ENCODE measurements around the gene MPRIP.
A peak's percentile ranks its signal among the peaks of the same experiment; 100 is the strongest.

The MPRIP gene

DNA sequence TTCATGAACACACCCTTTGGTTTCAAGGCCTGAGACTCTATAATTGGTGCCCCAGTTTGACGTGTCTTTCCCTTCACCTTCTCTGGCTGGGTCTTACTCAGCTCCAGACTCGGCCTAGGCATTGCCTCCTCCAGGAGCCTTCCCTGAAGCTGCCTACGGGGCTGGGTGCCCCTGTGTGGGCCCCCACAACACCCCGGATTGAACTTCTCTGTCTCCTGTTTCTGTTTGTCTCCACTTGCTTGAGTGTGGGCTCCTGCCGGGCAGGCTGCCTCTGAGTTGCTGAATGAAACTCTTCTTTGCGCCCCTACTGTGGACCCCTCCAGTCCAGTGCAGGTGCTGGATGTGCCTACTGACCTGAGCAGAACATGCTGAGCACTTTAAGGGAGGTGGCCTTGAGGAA is 2.3 kb upstream of the MPRIP start:
- Histone ChIP-seq H3K14ac (ENCODE audit: low read length) (no peak overlapping the region), H3K27ac (ENCODE audit: low read depth, low read length) (no peak overlapping the region), H3K4me3 (ENCODE audit: low read depth, low read length) (no peak overlapping the region), H3K9me3 (ENCODE audit: insufficient read depth, low read depth, low read length) (no peaks in the 10 kb centered on the region), H3K27me3 (ENCODE audit: insufficient read depth, low read length) (no peaks in the 10 kb centered on the region), H3K18ac (ENCODE audit: low read length) (peak overlapping the region; percentile 25), H4K12ac (ENCODE audit: low read depth, low read length) (no peak overlapping the region), H3K23ac (ENCODE audit: low read length) (no peak overlapping the region), H2BK120ac (ENCODE audit: insufficient read depth, low read length, poor library complexity) (peak overlapping the region; percentile 19), H3K9ac (ENCODE audit: low read length) (no peak overlapping the region), H2BK12ac (ENCODE audit: low read length) (peak overlapping the region; percentile 41), H4K8ac (ENCODE audit: low read depth, low read length) (no peak overlapping the region), H3K4me1 (ENCODE audit: control insufficient read depth in 1 of 2, insufficient read depth in 2 of 2, low read length in 2 of 2) (peaks cover 20 to 30% of the 10 kb centered on the region in 2 experiments), H3K36me3 (ENCODE audit: control insufficient read depth in 1 of 2, insufficient read depth in 2 of 2, low read length in 2 of 2) (no peaks in the 10 kb centered on the region), H2AFZ (ENCODE audit: insufficient read depth, low read length, poor library complexity) (no peak overlapping the region), H3K79me1 (ENCODE audit: low read length) (peaks cover 23% of the 10 kb centered on the region), H4K91ac (ENCODE audit: low read depth, low read length) (peak overlapping the region; percentile 3), H3K4ac (ENCODE audit: low read depth, low read length) (no peak overlapping the region), H2BK5ac (ENCODE audit: low read depth, low read length, poor library complexity) (no peak overlapping the region), H2AK5ac (ENCODE audit: low read length) (no peak overlapping the region), H3K4me2 (ENCODE audit: low read length) (no peak overlapping the region), H3K79me2 (ENCODE audit: control insufficient read depth, insufficient read depth, low read length, poor library complexity) (peaks cover 12% of the 10 kb centered on the region)
- no CpG with 5 or more reads among the region's 6 CpGs for WGBS (ENCODE audit: extremely low coverage, insufficient coverage, insufficient read length)
- no peak for DNase-seq

DNA sequence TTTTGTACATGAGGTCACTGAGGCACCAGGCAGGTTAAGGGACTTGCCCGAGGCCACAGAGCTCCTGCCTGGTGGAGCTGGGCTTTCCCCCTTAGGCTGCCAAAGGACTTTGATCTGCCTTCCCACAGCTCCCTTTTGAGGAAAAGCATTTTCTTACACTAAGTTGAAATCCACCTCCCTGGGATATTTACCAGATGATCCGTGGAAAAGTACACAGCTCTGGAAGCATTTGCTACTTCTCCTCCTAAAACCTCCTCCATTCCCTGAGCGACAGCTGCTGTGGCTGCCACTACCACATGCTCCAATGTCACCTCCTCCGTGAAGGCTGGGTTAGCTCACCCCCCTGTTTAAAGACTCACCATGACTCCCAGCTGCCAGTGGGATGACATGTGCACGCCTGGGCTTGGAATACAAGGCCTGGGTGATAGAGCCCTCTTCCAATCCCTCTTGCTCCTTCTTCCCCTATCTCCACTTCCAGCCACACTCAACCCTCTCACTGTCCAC is 1.2 kb upstream of the MPRIP start:
- H3K79me2 ChIP-seq (ENCODE audit: control insufficient read depth, insufficient read depth, low read length, poor library complexity) = peaks cover 17% of the 10 kb centered on the region
- H4K91ac ChIP-seq (ENCODE audit: low read depth, low read length) = peak overlapping the region; percentile 75
- peak overlapping the region; percentile 96 for H2AFZ ChIP-seq (ENCODE audit: insufficient read depth, low read length, poor library complexity)
- no peak overlapping the region for H3K23ac ChIP-seq (ENCODE audit: low read length)
- H3K36me3 ChIP-seq (ENCODE audit: control insufficient read depth in 1 of 2, insufficient read depth in 2 of 2, low read length in 2 of 2) = no peaks in the 10 kb centered on the region
- peaks cover 25 to 34% of the 10 kb centered on the region in 2 experiments for H3K4me1 ChIP-seq (ENCODE audit: control insufficient read depth in 1 of 2, insufficient read depth in 2 of 2, low read length in 2 of 2)
- peak overlapping the region; percentile 100 for H3K4me2 ChIP-seq (ENCODE audit: low read length)
- H3K9me3 ChIP-seq (ENCODE audit: insufficient read depth, low read depth, low read length) = no peaks in the 10 kb centered on the region
- WGBS (ENCODE audit: extremely low coverage, insufficient coverage, insufficient read length) = no CpG with 5 or more reads among the region's 5 CpGs
- H3K9ac ChIP-seq (ENCODE audit: low read length) = no peak overlapping the region
- peak; percentile 58 to 59 for DNase-seq
- H3K18ac ChIP-seq (ENCODE audit: low read length) = peak overlapping the region; percentile 60
- no peak overlapping the region for H2AK5ac ChIP-seq (ENCODE audit: low read length)
- H3K79me1 ChIP-seq (ENCODE audit: low read length) = peaks cover 23% of the 10 kb centered on the region
- peak overlapping the region; percentile 27 for H2BK12ac ChIP-seq (ENCODE audit: low read length)
- peak overlapping the region; percentile 45 for H2BK5ac ChIP-seq (ENCODE audit: low read depth, low read length, poor library complexity)
- H4K12ac ChIP-seq (ENCODE audit: low read depth, low read length) = peak overlapping the region; percentile 16
- H2BK120ac ChIP-seq (ENCODE audit: insufficient read depth, low read length, poor library complexity) = peak overlapping the region; percentile 32
- H3K14ac ChIP-seq (ENCODE audit: low read length) = peak overlapping the region; percentile 72
- no peak overlapping the region for H3K4ac ChIP-seq (ENCODE audit: low read depth, low read length)
- peak overlapping the region; percentile 67 for H3K27ac ChIP-seq (ENCODE audit: low read depth, low read length)
- no peak overlapping the region for H3K4me3 ChIP-seq (ENCODE audit: low read depth, low read length)
- H3K27me3 ChIP-seq (ENCODE audit: insufficient read depth, low read length) = no peaks in the 10 kb centered on the region
- peak overlapping the region; percentile 68 for H4K8ac ChIP-seq (ENCODE audit: low read depth, low read length)

DNA sequence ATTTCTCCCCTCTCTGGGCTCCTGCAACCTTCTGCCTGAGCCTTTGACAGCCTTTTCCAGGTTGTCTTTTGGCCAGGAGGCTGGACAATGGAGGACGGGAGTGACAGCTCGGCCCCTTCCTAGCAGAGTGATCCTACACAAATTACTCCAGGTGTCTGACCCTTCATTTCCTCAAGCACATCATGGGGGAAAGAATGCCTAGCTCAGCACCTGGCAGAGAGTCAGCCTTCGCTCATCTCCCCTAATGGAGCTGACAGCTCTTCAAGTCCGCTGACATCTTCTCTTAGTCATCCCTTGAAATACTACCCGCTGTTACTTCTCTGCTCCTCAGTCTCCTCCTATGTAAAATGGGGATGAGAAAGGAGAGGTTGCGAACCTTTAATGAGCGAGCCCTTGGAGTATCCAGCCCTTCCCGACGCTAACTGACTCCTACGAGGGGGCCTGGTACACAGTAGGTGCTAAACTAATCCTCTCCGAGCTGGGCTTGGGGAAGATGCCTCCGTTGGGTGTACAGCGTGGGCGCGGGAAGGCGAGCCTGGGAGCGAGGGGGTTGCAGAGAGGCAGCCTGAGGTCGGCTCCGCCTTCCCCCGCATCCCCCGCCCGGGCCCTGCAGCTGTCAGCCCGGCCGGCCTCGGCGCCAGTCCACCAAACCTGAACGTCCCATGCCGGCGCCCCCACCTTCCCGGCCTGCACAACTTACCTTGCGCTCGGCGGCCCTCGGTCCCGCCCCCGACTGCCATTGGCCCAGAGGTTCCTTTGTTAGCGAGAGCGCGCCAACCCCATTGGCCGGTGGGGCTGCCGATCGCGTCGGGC is 480 bp upstream of the MPRIP start:
- Histone ChIP-seq H3K18ac (ENCODE audit: low read length) (peak overlapping the region; percentile 60), H2AFZ (ENCODE audit: insufficient read depth, low read length, poor library complexity) (peak overlapping the region; percentile 96), H3K79me2 (ENCODE audit: control insufficient read depth, insufficient read depth, low read length, poor library complexity) (peaks cover 17% of the 10 kb centered on the region), H3K4me2 (ENCODE audit: low read length) (peak overlapping the region; percentile 100), H2BK12ac (ENCODE audit: low read length) (peak overlapping the region; percentile 75), H3K23ac (ENCODE audit: low read length) (no peak overlapping the region), H2BK5ac (ENCODE audit: low read depth, low read length, poor library complexity) (peak overlapping the region; percentile 60), H3K27ac (ENCODE audit: low read depth, low read length) (peak overlapping the region; percentile 71), H3K27me3 (ENCODE audit: insufficient read depth, low read length) (no peaks in the 10 kb centered on the region), H3K14ac (ENCODE audit: low read length) (peak overlapping the region; percentile 72), H4K12ac (ENCODE audit: low read depth, low read length) (peak overlapping the region; percentile 52), H3K4me1 (ENCODE audit: control insufficient read depth in 1 of 2, insufficient read depth in 2 of 2, low read length in 2 of 2) (peaks cover 22 to 29% of the 10 kb centered on the region in 2 experiments), H2AK5ac (ENCODE audit: low read length) (peak overlapping the region; percentile 39), H3K4me3 (ENCODE audit: low read depth, low read length) (peak overlapping the region; percentile 69), H3K9ac (ENCODE audit: low read length) (peak overlapping the region; percentile 80), H2BK120ac (ENCODE audit: insufficient read depth, low read length, poor library complexity) (peak overlapping the region; percentile 89), H3K9me3 (ENCODE audit: insufficient read depth, low read depth, low read length) (no peaks in the 10 kb centered on the region), H3K4ac (ENCODE audit: low read depth, low read length) (peak overlapping the region; percentile 43), H4K8ac (ENCODE audit: low read depth, low read length) (peak overlapping the region; percentile 68), H4K91ac (ENCODE audit: low read depth, low read length) (peak overlapping the region; percentile 75), H3K36me3 (ENCODE audit: control insufficient read depth in 1 of 2, insufficient read depth in 2 of 2, low read length in 2 of 2) (no peaks in the 10 kb centered on the region), H3K79me1 (ENCODE audit: low read length) (peaks cover 20% of the 10 kb centered on the region)
- WGBS (ENCODE audit: extremely low coverage, insufficient coverage, insufficient read length) = no CpG with 5 or more reads among the region's 44 CpGs
- peak; percentile 98 to 99 for DNase-seq

DNA sequence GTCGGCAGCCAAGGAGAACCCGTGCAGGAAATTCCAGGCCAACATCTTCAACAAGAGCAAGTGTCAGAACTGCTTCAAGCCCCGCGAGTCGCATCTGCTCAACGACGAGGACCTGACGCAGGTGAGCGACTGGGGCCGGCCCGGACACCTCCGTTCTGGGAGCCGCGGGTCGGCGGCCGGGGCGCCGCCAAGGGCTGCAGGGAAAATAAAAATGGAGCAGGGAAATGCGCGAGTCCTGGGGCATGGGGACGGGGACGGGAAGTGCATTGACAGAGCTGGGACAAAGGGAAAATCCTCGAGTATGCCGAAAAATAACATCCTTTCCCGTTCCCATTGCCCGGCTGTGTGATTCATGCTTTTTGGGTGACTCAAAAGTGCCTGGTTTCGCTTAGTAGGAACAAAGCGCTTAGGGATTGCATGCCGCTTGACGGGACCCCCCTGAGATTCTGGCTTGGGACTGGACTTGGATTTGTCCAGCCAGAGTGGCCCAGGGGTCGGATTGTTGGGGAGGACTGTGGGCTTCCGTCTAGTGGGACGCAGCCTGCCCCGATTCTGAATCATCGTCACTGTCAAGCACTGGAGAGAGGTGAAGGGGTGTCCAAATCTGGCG is 699 bp downstream of the MPRIP start:
- Histone ChIP-seq H2BK5ac (ENCODE audit: low read depth, low read length, poor library complexity) (peak overlapping the region; percentile 4), H3K9ac (ENCODE audit: low read length) (peak overlapping the region; percentile 96), H4K91ac (ENCODE audit: low read depth, low read length) (peak overlapping the region; percentile 16), H3K27ac (ENCODE audit: low read depth, low read length) (peak overlapping the region; percentile 58), H3K79me1 (ENCODE audit: low read length) (peaks cover 20% of the 10 kb centered on the region), H3K4me1 (ENCODE audit: control insufficient read depth in 1 of 2, insufficient read depth in 2 of 2, low read length in 2 of 2) (peaks cover 22 to 26% of the 10 kb centered on the region in 2 experiments), H3K4me3 (ENCODE audit: low read depth, low read length) (peak overlapping the region; percentile 85), H3K36me3 (ENCODE audit: control insufficient read depth in 1 of 2, insufficient read depth in 2 of 2, low read length in 2 of 2) (no peaks in the 10 kb centered on the region), H3K4me2 (ENCODE audit: low read length) (peak overlapping the region; percentile 85), H3K14ac (ENCODE audit: low read length) (peak overlapping the region; percentile 57), H3K27me3 (ENCODE audit: insufficient read depth, low read length) (no peaks in the 10 kb centered on the region), H3K4ac (ENCODE audit: low read depth, low read length) (peak overlapping the region; percentile 96), H2BK12ac (ENCODE audit: low read length) (peak overlapping the region; percentile 34), H2AK5ac (ENCODE audit: low read length) (peak overlapping the region; percentile 85), H3K23ac (ENCODE audit: low read length) (no peak overlapping the region), H2AFZ (ENCODE audit: insufficient read depth, low read length, poor library complexity) (no peak overlapping the region), H3K9me3 (ENCODE audit: insufficient read depth, low read depth, low read length) (no peaks in the 10 kb centered on the region), H3K18ac (ENCODE audit: low read length) (peak overlapping the region; percentile 85), H4K8ac (ENCODE audit: low read depth, low read length) (peak overlapping the region; percentile 59), H4K12ac (ENCODE audit: low read depth, low read length) (peak overlapping the region; percentile 40), H2BK120ac (ENCODE audit: insufficient read depth, low read length, poor library complexity) (peak overlapping the region; percentile 73), H3K79me2 (ENCODE audit: control insufficient read depth, insufficient read depth, low read length, poor library complexity) (peaks cover 20% of the 10 kb centered on the region)
- no CpG with 5 or more reads among the region's 37 CpGs for WGBS (ENCODE audit: extremely low coverage, insufficient coverage, insufficient read length)
- peak in 1 of 2 donors; percentile 67 for DNase-seq

Measured in trophoblast cell (in vitro differentiated cells and primary cell).